T-helper 22 cell (primary cell): Measurements from ENCODE around the gene SLC25A2.
"Not testable (repeated sequence)": the region's sequence is repeated elsewhere in the genome, so short reads cannot be mapped to it uniquely, and the experiment has no call there.

ENCODE experiments used
- DNase-seq: peaks from one replicate; pipeline ENCODE4 v3.0.0-alpha.2; 2020; ENCODE audit warnings: low read depth

The SLC25A2 gene

DNA sequence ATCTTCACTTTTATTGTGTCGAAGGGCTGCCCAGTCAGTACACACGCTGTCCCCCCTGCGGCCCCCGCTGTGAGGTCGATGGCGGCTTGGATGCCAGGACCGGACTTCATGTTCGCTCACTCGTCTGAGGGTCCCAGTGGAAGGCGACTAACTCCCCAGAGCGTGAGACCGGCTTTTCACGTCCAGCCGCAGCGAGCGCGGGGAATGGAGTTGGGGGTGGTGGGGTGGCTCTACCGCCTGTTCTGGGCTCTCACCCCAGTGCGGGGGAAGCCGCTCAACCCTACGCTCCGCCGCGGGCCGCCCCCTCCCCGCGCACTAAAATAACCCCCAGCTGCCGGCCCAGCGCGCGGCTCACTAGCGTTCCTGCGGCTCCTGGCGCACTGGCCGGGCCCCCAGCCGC is at the start of gene SLC25A2:
Gene SLC25A2 (minus strand): TSS at position 294 of the 400 bp plus-strand sequence. CDS start 184 bp downstream, at position 110.
- DNase-seq: no peak

GRCh38 chr5:141351591-141351990 is 47.7 kb upstream of the SLC25A2 start:
- DNase-seq: no peak

GRCh38 chr5:141349917-141350619 is 46.2 kb upstream of the SLC25A2 start, which contains the start of gene PCDHGB1:
Gene PCDHGB1, plus strand, starts transcription at chr5:141350099. Its CDS starts 162 bp downstream, at chr5:141350261.
- DNase-seq: no peak

DNA sequence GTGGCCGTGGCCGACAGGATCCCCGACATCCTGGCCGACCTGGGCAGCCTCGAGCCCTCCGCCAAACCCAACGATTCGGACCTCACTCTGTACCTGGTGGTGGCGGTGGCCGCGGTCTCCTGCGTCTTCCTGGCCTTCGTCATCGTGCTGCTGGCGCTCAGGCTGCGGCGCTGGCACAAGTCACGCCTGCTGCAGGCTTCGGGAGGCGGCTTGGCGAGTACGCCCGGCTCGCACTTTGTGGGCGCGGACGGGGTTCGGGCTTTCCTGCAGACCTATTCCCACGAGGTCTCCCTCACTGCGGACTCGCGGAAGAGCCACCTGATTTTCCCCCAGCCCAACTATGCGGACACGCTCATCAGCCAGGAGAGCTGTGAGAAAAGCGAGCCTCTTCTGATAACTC is 42.2 kb upstream of the SLC25A2 start:
- not testable (repeated sequence) for DNase-seq

- no peak for DNase-seq
Measured at GRCh38 chr5:141345327-141345726, 41.5 kb upstream of the SLC25A2 start.

- DNase-seq: no peak
Measured at GRCh38 chr5:141343953-141344463, 40.2 kb upstream of the SLC25A2 start.

- DNase-seq: no peak
Measured at GRCh38 chr5:141343242-141343952, 39.5 kb upstream of the SLC25A2 start, which contains the start of gene PCDHGA3. Gene PCDHGA3, plus strand, starts transcription at chr5:141343829. Its CDS starts 205 bp downstream, at chr5:141344034.

GRCh38 chr5:141342773-141343172 is 38.9 kb upstream of the SLC25A2 start:
- no peak for DNase-seq

- DNase-seq: not testable (repeated sequence)
Measured at GRCh38 chr5:141340781-141341354, 37.0 kb upstream of the SLC25A2 start.

DNA sequence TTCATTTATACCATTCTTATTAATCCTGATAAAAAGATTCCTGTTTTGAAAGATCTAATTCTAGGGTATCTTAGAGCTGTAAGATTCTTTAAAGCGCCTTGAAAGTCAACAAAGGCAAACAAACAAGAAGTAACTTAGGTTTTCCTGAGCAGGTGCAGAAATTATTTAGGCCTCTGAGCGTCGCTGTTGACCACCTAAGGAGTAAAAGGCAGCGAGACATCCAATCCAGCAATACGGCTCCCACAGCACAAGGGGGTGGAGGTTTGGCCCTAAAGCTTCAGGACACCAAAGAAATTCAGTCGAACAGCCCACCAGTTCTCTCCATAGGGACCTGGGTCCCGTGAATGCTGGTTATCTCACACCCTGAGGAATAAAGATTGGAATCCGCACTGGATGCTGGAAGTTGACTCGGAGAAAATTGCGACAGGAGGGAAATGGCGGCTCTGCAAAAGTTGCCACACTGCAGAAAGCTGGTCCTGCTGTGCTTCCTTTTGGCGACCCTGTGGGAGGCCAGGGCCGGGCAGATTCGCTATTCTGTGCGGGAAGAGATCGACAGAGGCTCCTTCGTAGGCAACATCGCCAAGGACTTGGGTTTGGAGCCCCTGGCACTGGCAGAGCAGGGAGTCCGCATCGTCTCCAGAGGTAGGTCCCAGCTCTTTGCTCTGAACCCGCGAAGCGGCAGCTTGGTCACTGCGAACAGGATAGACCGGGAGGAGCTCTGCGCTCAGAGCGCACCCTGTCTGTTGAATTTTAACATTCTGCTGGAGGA is 34.9 kb upstream of the SLC25A2 start, which contains the start of gene PCDHGA2:
Gene PCDHGA2 (plus strand): TSS at position 223 of the 769 bp plus-strand sequence.
- DNase-seq: no peak

DNA sequence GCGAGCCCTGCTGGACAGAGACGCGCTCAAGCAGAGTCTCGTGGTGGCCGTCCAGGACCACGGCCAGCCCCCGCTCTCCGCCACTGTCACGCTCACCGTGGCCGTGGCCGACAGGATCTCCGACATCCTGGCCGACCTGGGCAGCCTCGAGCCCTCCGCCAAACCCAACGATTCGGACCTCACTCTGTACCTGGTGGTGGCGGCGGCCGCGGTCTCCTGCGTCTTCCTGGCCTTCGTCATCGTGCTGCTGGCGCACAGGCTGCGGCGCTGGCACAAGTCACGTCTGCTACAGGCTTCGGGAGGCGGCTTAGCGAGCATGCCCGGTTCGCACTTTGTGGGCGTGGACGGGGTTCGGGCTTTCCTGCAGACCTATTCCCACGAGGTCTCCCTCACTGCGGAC is 28.7 kb upstream of the SLC25A2 start:
- not testable (repeated sequence) for DNase-seq

GRCh38 chr5:141330299-141331080 is 26.6 kb upstream of the SLC25A2 start, which contains the start of gene PCDHGA1:
Gene PCDHGA1, plus strand, starts transcription at chr5:141330514.
- no peak for DNase-seq

DNA sequence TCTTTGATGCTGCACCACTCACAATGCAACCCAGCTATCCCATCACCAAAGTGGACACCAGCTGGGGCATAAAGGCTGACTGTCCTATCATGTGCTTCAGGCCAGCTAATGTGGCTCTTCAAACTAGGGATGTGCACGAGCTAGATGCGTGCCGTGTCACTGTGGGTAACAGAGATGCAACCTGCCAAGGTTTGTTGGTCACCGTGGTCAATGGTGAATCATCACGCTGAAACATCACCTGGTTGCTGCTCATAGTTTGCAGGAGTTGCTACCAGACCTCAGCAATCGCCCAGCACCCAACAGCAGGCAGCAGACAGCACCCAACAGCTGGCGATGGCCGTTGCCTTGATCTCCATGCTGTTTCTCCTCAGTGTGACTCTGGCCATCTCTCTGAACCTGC is 24.4 kb upstream of the SLC25A2 start:
- DNase-seq: no peak

DNA sequence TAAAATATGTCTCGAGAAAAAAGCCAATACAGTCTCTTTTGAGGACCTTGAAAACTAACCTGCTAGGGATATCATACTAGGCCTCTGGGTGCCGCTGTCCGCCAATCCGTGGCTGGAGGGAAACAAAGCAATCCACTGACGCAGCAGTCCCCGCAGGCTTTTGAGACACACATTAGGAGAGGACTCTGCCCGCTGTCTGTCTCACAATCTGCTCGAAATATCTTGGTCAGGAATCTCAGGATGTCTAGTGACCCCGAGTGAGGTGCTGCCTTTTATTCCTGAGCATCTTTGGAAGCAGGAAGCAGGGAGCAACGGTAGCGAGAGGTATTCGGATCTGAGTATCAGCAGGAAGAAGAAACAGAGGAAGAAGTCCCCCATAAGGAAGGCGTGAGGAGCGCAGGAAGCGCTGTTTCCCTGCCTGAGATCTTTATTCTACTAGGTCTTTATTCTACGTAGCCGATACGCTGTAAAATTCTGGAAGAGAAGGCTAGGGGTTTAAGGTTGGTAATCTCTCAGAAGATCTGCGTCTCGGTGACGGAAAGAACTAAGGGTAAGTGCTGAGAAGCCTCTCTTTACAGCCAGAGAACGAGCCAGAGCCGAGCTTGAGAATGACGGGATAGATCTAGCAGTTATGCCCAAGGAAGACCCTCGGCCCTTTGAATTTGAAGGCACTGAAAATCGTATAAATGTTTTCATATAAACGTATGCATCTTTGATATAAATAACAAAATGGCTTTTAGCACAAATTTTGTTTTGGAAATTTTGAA is 22.4 kb upstream of the SLC25A2 start:
- peak; percentile 42 for DNase-seq

DNA sequence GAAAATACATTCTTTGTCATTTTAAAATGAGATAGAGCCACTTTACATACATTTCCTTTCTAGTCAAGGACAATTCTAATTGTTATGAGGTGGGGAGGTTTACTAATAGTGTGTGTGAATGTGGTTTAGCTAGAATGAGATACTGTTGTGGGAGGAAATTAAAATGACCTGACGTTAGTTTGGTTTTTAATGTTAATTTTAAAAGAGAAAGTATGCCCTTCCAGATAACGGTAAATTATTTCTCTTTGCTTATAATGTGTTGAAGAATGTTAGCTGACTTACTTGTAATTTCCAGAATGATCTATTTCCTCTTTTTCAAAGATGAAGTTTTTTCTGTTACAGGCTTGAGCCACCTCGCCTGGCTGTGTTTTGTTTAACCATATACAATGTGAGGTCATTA is 18.4 kb upstream of the SLC25A2 start:
- no peak for DNase-seq

DNA sequence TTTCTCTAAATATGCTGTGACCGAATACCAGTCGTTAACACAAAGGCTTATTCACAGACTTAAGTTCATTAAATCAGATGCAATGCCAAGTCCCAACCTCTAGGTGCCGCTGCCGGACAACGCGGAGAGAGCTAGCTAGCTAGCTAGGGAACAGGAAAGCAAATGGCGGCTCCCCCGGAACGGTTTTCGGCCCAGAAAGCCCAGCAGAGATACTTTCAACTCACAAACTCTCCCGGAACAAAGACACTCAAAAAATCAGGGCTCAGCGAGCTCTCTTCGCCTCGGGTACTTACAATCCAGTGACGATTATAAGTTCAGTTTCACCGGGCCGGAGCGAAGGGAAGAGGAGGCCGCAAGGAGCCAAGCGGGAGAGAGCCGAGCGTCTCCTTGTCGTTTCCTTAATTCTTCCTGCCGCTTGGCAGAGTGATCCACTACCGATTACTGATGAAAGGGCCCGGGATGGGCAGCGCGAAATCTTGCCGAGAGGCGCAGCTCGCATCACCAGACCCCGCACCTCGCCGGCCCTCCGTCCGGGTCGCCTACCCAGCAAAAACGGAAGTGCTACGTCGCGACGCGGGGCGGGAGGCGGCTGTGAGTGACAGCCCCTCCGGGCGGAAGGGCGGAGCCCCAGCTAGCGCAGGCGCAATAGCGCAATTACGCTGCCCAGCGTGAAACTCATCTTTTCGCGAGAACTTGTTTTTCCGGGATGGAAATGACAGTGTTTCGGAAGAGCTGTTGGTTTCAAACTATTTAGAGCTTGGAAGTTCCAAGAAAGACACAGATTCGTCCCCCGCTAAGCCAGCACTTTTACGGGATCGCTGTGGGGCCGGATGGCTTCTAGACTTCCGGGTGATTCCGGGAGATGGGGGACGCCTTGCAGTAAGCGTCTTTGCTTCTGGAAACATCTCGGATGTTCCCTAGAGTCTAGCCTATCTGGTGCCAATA is 16.6 kb upstream of the SLC25A2 start, which contains the start of gene TAF7:
Gene TAF7 (minus strand): TSS at position 560 of the 945 bp plus-strand sequence. CDS start 740 bp downstream, outside the sequence.
- DNase-seq: peak; percentile 81

GRCh38 chr5:141319699-141320098 is 15.8 kb upstream of the SLC25A2 start:
- DNase-seq: no peak

DNA sequence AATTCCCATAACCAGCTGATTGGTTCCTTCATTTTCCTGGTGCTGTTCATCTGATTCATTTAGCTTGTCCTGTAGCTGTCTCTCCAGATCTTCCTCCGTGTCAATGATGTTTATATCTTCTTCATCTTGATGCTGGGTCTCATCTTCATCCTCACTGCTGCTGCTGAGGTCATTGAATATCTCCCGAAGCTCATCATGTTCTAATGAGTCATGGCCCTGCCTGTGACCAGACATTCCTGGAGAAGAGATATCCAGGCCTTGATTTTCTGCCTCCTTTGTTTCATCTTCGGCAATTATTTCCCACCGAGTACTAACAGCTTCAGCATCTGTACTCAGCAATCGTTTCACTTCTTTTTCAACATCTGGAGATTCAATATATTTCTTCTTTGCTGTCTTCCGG is 15.4 kb upstream of the SLC25A2 start:
- DNase-seq: no peak

- not testable (repeated sequence) for DNase-seq
Measured at GRCh38 chr5:141316963-141317362, 13.1 kb upstream of the SLC25A2 start.
